ENCODE results near the gene RHEB.
"Not testable (repeated sequence)": the region's sequence is repeated elsewhere in the genome, so short reads cannot be mapped to it uniquely, and the experiment has no call there.

Gene RHEB

GRCh38 chr7:151529842-151530241, 10.1 kb upstream of the RHEB start:
- no peak for DNase-seq (ENCODE audit: low spot score)

- DNase-seq (ENCODE audit: low spot score), result no peak
Observed at GRCh38 chr7:151524845-151525244, 5.2 kb upstream of the RHEB start.

- DNase-seq (ENCODE audit: low spot score), result no peak
Observed at GRCh38 chr7:151524331-151524730, 4.6 kb upstream of the RHEB start.

- no peak for DNase-seq (ENCODE audit: low spot score)
Observed at GRCh38 chr7:151520419-151521261, 945 bp upstream of the RHEB start.

- not testable (repeated sequence) for DNase-seq (ENCODE audit: low spot score)
Observed at GRCh38 chr7:151518947-151519764, 539 bp downstream of the RHEB start.

- DNase-seq (ENCODE audit: low spot score), result no peak
Observed at GRCh38 chr7:151518105-151518946, 1.4 kb downstream of the RHEB start.

- no peak for DNase-seq (ENCODE audit: low spot score)
Observed at GRCh38 chr7:151517601-151518104, 2.0 kb downstream of the RHEB start.

- DNase-seq (ENCODE audit: low spot score), result no peak
Observed at GRCh38 chr7:151515276-151515565, 4.5 kb downstream of the RHEB start.

- no peak for DNase-seq (ENCODE audit: low spot score)
Observed at GRCh38 chr7:151514461-151515275, 5.0 kb downstream of the RHEB start.

GRCh38 chr7:151513133-151513532, 6.6 kb downstream of the RHEB start:
- no peak for DNase-seq (ENCODE audit: low spot score)

- DNase-seq (ENCODE audit: low spot score), result no peak
Observed at GRCh38 chr7:151512353-151512752, 7.3 kb downstream of the RHEB start.

GRCh38 chr7:151511946-151512345, 7.7 kb downstream of the RHEB start:
- no peak for DNase-seq (ENCODE audit: low spot score)

GRCh38 chr7:151511270-151511669, 8.4 kb downstream of the RHEB start:
- DNase-seq (ENCODE audit: low spot score), result no peak

- DNase-seq (ENCODE audit: low spot score), result no peak
Observed at GRCh38 chr7:151509670-151510333, 9.9 kb downstream of the RHEB start.

GRCh38 chr7:151508991-151509390, 10.7 kb downstream of the RHEB start:
- DNase-seq (ENCODE audit: low spot score), result no peak

- DNase-seq (ENCODE audit: low spot score), result no peak
Observed at GRCh38 chr7:151507806-151508205, 11.9 kb downstream of the RHEB start.

- no peak for DNase-seq (ENCODE audit: low spot score)
Observed at GRCh38 chr7:151506901-151507382, 12.8 kb downstream of the RHEB start.

- DNase-seq (ENCODE audit: low spot score), result no peak
Observed at GRCh38 chr7:151505836-151506468, 13.7 kb downstream of the RHEB start.

- DNase-seq (ENCODE audit: low spot score), result no peak
Observed at GRCh38 chr7:151505433-151505832, 14.3 kb downstream of the RHEB start.

GRCh38 chr7:151504715-151505326, 14.9 kb downstream of the RHEB start:
- DNase-seq (ENCODE audit: low spot score), result no peak

Measured in COLO829 (cell line).